Neuronal stem cell (in vitro differentiated cells): ENCODE data around the gene ZNF773.

ENCODE experiments used
- DNase-seq: peaks from one replicate; pipeline ENCODE4 v3.0.0-alpha.2; 2013; ENCODE audit warnings: low spot score
- H2AFZ ChIP-seq: one replicate; pipeline ENCODE4 v1.6.1; 2013; ENCODE audit warnings: mild to moderate bottlenecking, low read length, inconsistent platforms
- H2AK5ac ChIP-seq: 2 replicates; pipeline ENCODE4 v1.6.1; 2013; ENCODE audit warnings: low read depth, mild to moderate bottlenecking, inconsistent platforms, low read length, moderate library complexity, mixed read lengths
- H2BK120ac ChIP-seq: 2 replicates; pipeline ENCODE4 v1.6.1; 2013; ENCODE audit warnings: low read depth, mild to moderate bottlenecking, inconsistent platforms, low read length, moderate library complexity, mixed read lengths
- H2BK12ac ChIP-seq: one replicate; pipeline ENCODE4 v1.6.1; 2013; ENCODE audit warnings: low read length, inconsistent platforms
- H2BK15ac ChIP-seq: 2 replicates; pipeline ENCODE4 v1.6.1; 2013; ENCODE audit warnings: mild to moderate bottlenecking, low read length, inconsistent platforms, mixed read lengths
- H2BK5ac ChIP-seq: one replicate; pipeline ENCODE4 v1.6.1; 2013; ENCODE audit warnings: inconsistent platforms, mild to moderate bottlenecking, low read length, moderate library complexity
- H3K14ac ChIP-seq: one replicate; pipeline ENCODE4 v1.6.1; 2013; ENCODE audit warnings: low read length, inconsistent platforms
- H3K18ac ChIP-seq: 2 replicates; pipeline ENCODE4 v1.6.1; 2013; ENCODE audit warnings: low read length, inconsistent platforms
- H3K23ac ChIP-seq: 2 replicates; pipeline ENCODE4 v1.6.1; 2013; ENCODE audit warnings: low read depth, mild to moderate bottlenecking, mixed read lengths, low read length, inconsistent platforms; ENCODE audit not compliant: poor library complexity
- H3K27ac ChIP-seq: replicated peaks from 3 replicates; pipeline ENCODE4 v1.5.1; 2013; ENCODE audit warnings: low read length, inconsistent platforms
- H3K27me3 ChIP-seq, 3 experiments: 2 replicates each; pipeline ENCODE4 v1.6.1; 2013; ENCODE audit warnings: low read length in 3 of 3, mild to moderate bottlenecking in 2 of 3, inconsistent platforms in 1 of 3, low read depth in 1 of 3, mixed read lengths in 1 of 3, moderate library complexity in 1 of 3; ENCODE audit not compliant: control insufficient read depth in 3 of 3, insufficient read depth in 3 of 3
- H3K36me3 ChIP-seq, 2 donors: replicated peaks in 1 of 2; 2 replicates each; pipeline ENCODE4 v1.6.1; 2013; ENCODE audit warnings: low read length in 2 of 2; ENCODE audit not compliant: control insufficient read depth in 2 of 2, insufficient read depth in 2 of 2
- H3K4ac ChIP-seq: 2 replicates; pipeline ENCODE4 v1.6.1; 2013; ENCODE audit warnings: inconsistent platforms, mild to moderate bottlenecking, low read length, moderate library complexity
- H3K4me1 ChIP-seq, 2 donors: 1 replicate in 1 of 2; 2 replicates in 1 of 2; pipeline ENCODE4 v1.6.1; 2013; ENCODE audit warnings: low read length in 2 of 2, low read depth in 1 of 2; ENCODE audit not compliant: control insufficient read depth in 2 of 2, insufficient read depth in 1 of 2
- H3K4me2 ChIP-seq: one replicate; pipeline ENCODE4 v1.6.1; 2013; ENCODE audit warnings: mild to moderate bottlenecking, low read length, inconsistent platforms; ENCODE audit not compliant: insufficient read depth, poor library complexity, severe bottlenecking
- H3K4me3 ChIP-seq, 2 donors: 2 replicates each; pipeline ENCODE4 v1.5.1; 2013; ENCODE audit warnings: low read length in 2 of 2, mild to moderate bottlenecking in 2 of 2, inconsistent platforms in 1 of 2, moderate library complexity in 1 of 2
- H3K79me1 ChIP-seq: one replicate; pipeline ENCODE4 v1.6.1; 2013; ENCODE audit warnings: low read depth, mild to moderate bottlenecking, inconsistent platforms, low read length, moderate library complexity
- H3K9ac ChIP-seq: one replicate; pipeline ENCODE4 v1.6.1; 2013; ENCODE audit warnings: mild to moderate bottlenecking, low read depth, low read length, inconsistent platforms; ENCODE audit not compliant: poor library complexity
- H3K9me3 ChIP-seq, 2 donors: replicated peaks in 1 of 2; 2 replicates each; pipeline versions ENCODE3 to v1.6.1; 2013; ENCODE audit warnings: low read length in 2 of 2, mild to moderate bottlenecking in 2 of 2, inconsistent platforms in 1 of 2, low read depth in 1 of 2, mixed read lengths in 1 of 2, moderate library complexity in 1 of 2; ENCODE audit not compliant: control insufficient read depth in 2 of 2, insufficient read depth in 1 of 2
- H4K8ac ChIP-seq: one replicate; pipeline ENCODE4 v1.6.1; 2013; ENCODE audit warnings: low read depth, mild to moderate bottlenecking, inconsistent platforms, low read length, moderate library complexity
- H4K91ac ChIP-seq: one replicate; pipeline ENCODE4 v1.6.1; 2013; ENCODE audit warnings: low read length, low read depth, mild to moderate bottlenecking, inconsistent platforms; ENCODE audit not compliant: poor library complexity
- WGBS, 2 donors: extraction: QIAGEN DNeasy Blood & Tissue Kit; methylation state at CpG; one replicate each; pipeline ENCODE4 v1.1.7; 2013; ENCODE audit warnings: missing lambda C conversion rate in 2 of 2, mixed read lengths in 1 of 2; ENCODE audit not compliant: insufficient read length in 2 of 2, insufficient replicate concordance in 1 of 2; ENCODE audit errors: extremely low coverage in 2 of 2; 5-methylcytosine and 5-hydroxymethylcytosine counted together

The ZNF773 gene

GRCh38 chr19:57537953-57538547 is 38.3 kb downstream of the ZNF773 start:
- Histone ChIP-seq H3K36me3 (peaks cover 49 to 99% of the 10 kb centered on the region in 2 donors), H3K27ac (no peak overlapping the region), H4K8ac (no peak overlapping the region), H3K18ac (no peak overlapping the region), H2BK5ac (no peak overlapping the region), H3K27me3 (no peaks in the 10 kb centered on the region), H3K4me3 (no peak overlapping the region), H2BK120ac (no peak overlapping the region), H3K4ac (no peak overlapping the region), H2BK15ac (no peak overlapping the region), H3K4me2 (no peak overlapping the region), H3K14ac (no peak overlapping the region), H2AK5ac (no peak overlapping the region), H3K23ac (no peak overlapping the region), H3K79me1 (peaks cover 2% of the 10 kb centered on the region), H2AFZ (no peak overlapping the region), H4K91ac (no peak overlapping the region), H3K9me3 (peaks cover 57 to 98% of the 10 kb centered on the region in 2 donors), H3K9ac (no peak overlapping the region), H2BK12ac (no peak overlapping the region), H3K4me1 (no peaks in the 10 kb centered on the region)
- WGBS, 2 donors = no CpG with 5 or more reads among the region's 7 CpGs
- no peak for DNase-seq

GRCh38 chr19:57546513-57546912 is 46.8 kb downstream of the ZNF773 start:
- Histone ChIP-seq H3K36me3 (peaks cover 48 to 100% of the 10 kb centered on the region in 2 donors), H3K18ac (no peak overlapping the region), H2BK15ac (no peak overlapping the region), H3K4ac (no peak overlapping the region), H2AFZ (no peak overlapping the region), H3K27ac (no peak overlapping the region), H2BK12ac (no peak overlapping the region), H3K4me2 (no peak overlapping the region), H4K8ac (no peak overlapping the region), H3K14ac (no peak overlapping the region), H3K27me3 (no peaks in the 10 kb centered on the region), H3K9me3 (peaks cover 50 to 92% of the 10 kb centered on the region in 2 donors), H2AK5ac (no peak overlapping the region), H2BK5ac (no peak overlapping the region), H2BK120ac (no peak overlapping the region), H4K91ac (no peak overlapping the region), H3K4me3 (no peak overlapping the region), H3K79me1 (no peaks in the 10 kb centered on the region), H3K23ac (no peak overlapping the region), H3K9ac (no peak overlapping the region), H3K4me1 (no peaks in the 10 kb centered on the region)
- WGBS, 2 donors = no CpG with 5 or more reads among the region's 1 CpG
- no peak for DNase-seq

GRCh38 chr19:57552432-57552831 is 52.7 kb downstream of the ZNF773 start:
- H3K4me3 ChIP-seq = no peak overlapping the region
- no peak overlapping the region for H3K18ac ChIP-seq
- no peak overlapping the region for H4K8ac ChIP-seq
- no peaks in the 10 kb centered on the region for H3K79me1 ChIP-seq
- H3K27ac ChIP-seq = no peak overlapping the region
- peaks cover 48 to 96% of the 10 kb centered on the region in 2 donors for H3K36me3 ChIP-seq
- no peak overlapping the region for H3K14ac ChIP-seq
- no peak overlapping the region for H3K23ac ChIP-seq
- H2BK120ac ChIP-seq = no peak overlapping the region
- H2AFZ ChIP-seq = no peak overlapping the region
- no peak overlapping the region for H3K9ac ChIP-seq
- H2BK12ac ChIP-seq = no peak overlapping the region
- peaks cover 31 to 81% of the 10 kb centered on the region in 2 donors for H3K9me3 ChIP-seq
- H2BK5ac ChIP-seq = no peak overlapping the region
- WGBS, 2 donors = no CpG with 5 or more reads among the region's 2 CpGs
- H2BK15ac ChIP-seq = no peak overlapping the region
- H3K27me3 ChIP-seq = no peaks in the 10 kb centered on the region
- no peak overlapping the region for H4K91ac ChIP-seq
- H3K4ac ChIP-seq = no peak overlapping the region
- no peak overlapping the region for H2AK5ac ChIP-seq
- H3K4me1 ChIP-seq = no peaks in the 10 kb centered on the region
- DNase-seq = no peak
- no peak overlapping the region for H3K4me2 ChIP-seq

GRCh38 chr19:57557659-57558058 is 57.9 kb downstream of the ZNF773 start:
- Histone ChIP-seq H3K79me1 (peaks cover 5% of the 10 kb centered on the region), H2AFZ (no peak overlapping the region), H2BK12ac (no peak overlapping the region), H3K36me3 (peaks cover 19 to 48% of the 10 kb centered on the region in 2 donors), H4K8ac (no peak overlapping the region), H3K4me2 (no peak overlapping the region), H3K4ac (no peak overlapping the region), H2AK5ac (no peak overlapping the region), H2BK15ac (no peak overlapping the region), H2BK120ac (no peak overlapping the region), H3K4me1 (peaks cover 8 to 10% of the 10 kb centered on the region in 2 donors), H2BK5ac (no peak overlapping the region), H3K9me3 (peaks cover 10 to 50% of the 10 kb centered on the region in 2 donors), H4K91ac (no peak overlapping the region), H3K14ac (no peak overlapping the region), H3K4me3 (peak overlapping the region in 1 of 2 donors; percentile 95), H3K18ac (no peak overlapping the region), H3K27me3 (no peaks in the 10 kb centered on the region), H3K23ac (no peak overlapping the region), H3K27ac (no peak overlapping the region), H3K9ac (no peak overlapping the region)
- no peak for DNase-seq
- WGBS, 2 donors = no CpG with 5 or more reads among the region's 5 CpGs
